Activated T-cell treated with anti-CD3 and anti-CD28 coated beads, Interleukin-2, amount 50 U/mL, for 1 hour (primary cell): ENCODE results near the gene SDS.
"Not testable (repeated sequence)": the region's sequence is repeated elsewhere in the genome, so short reads cannot be mapped to it uniquely, and the experiment has no call there.

Experiments used
- DNase-seq: peaks from one replicate; pipeline ENCODE4 v3.0.0-alpha.2; 2020

Gene SDS

GRCh38 chr12:113373969-113374368 lies 29.7 kb downstream of the SDS start:
- no peak for DNase-seq

- DNase-seq: no peak
Measured at GRCh38 chr12:113373440-113373839, 30.2 kb downstream of the SDS start.

GRCh38 chr12:113372371-113372770 lies 31.3 kb downstream of the SDS start:
- DNase-seq: no peak

- no peak for DNase-seq
Measured at GRCh38 chr12:113371808-113372207, 31.9 kb downstream of the SDS start.

GRCh38 chr12:113370923-113371682 lies 32.6 kb downstream of the SDS start:
- DNase-seq: no peak

GRCh38 chr12:113369391-113369985 lies 34.2 kb downstream of the SDS start:
- no peak for DNase-seq

- no peak for DNase-seq
Measured at GRCh38 chr12:113368331-113368730, 35.4 kb downstream of the SDS start.

- DNase-seq: no peak
Measured at GRCh38 chr12:113366827-113367226, 36.9 kb downstream of the SDS start.

- no peak for DNase-seq
Measured at GRCh38 chr12:113365639-113366395, 37.9 kb downstream of the SDS start.

GRCh38 chr12:113364698-113365097 lies 39.0 kb downstream of the SDS start:
- DNase-seq: no peak

GRCh38 chr12:113361574-113362370 lies 41.9 kb downstream of the SDS start:
- no peak for DNase-seq

- DNase-seq: no peak
Measured at GRCh38 chr12:113359939-113360748, 43.5 kb downstream of the SDS start.

GRCh38 chr12:113359133-113359938 lies 44.4 kb downstream of the SDS start:
- peak; percentile 21 for DNase-seq

- DNase-seq: peak; percentile 94
Measured at GRCh38 chr12:113358381-113359132, 45.1 kb downstream of the SDS start, which contains the start of gene PLBD2. PLBD2 (plus strand) TSS chr12:113358587; CDS start chr12:113358601, 14 bp downstream.

GRCh38 chr12:113354192-113354591 lies 49.5 kb downstream of the SDS start:
- DNase-seq: not testable (repeated sequence)

- DNase-seq: no peak
Measured at GRCh38 chr12:113351089-113351488, 52.6 kb downstream of the SDS start.

GRCh38 chr12:113348849-113349536 lies 54.7 kb downstream of the SDS start:
- DNase-seq: no peak

- no peak for DNase-seq
Measured at GRCh38 chr12:113347892-113348291, 55.8 kb downstream of the SDS start.

- no peak for DNase-seq
Measured at GRCh38 chr12:113347107-113347506, 56.6 kb downstream of the SDS start.

GRCh38 chr12:113346353-113346752 lies 57.3 kb downstream of the SDS start:
- no peak for DNase-seq
